Mesendoderm (in vitro differentiated cells): ENCODE measurements around the gene KRT34.
"Not testable (repeated sequence)": the region's sequence is repeated elsewhere in the genome, so short reads cannot be mapped to it uniquely, and the experiment has no call there.

ENCODE experiments used
- DNase-seq: peaks from one replicate; pipeline ENCODE4 v3.0.0; 2013
- H2AK5ac ChIP-seq: 2 replicates; pipeline ENCODE4 v1.6.1; 2013; ENCODE audit warnings: low read length, inconsistent platforms
- H2BK120ac ChIP-seq: 2 replicates; pipeline ENCODE4 v1.6.1; 2013; ENCODE audit warnings: low read depth, mild to moderate bottlenecking, low read length, moderate library complexity, mixed read lengths
- H2BK15ac ChIP-seq: replicated peaks from 2 replicates; pipeline ENCODE4 v1.6.1; 2013; ENCODE audit warnings: low read depth, mild to moderate bottlenecking, moderate library complexity
- H2BK5ac ChIP-seq: 2 replicates; pipeline ENCODE4 v1.6.1; 2013; ENCODE audit warnings: low read length, inconsistent platforms
- H3K18ac ChIP-seq: 2 replicates; pipeline ENCODE4 v1.6.1; 2013; ENCODE audit warnings: mild to moderate bottlenecking, low read length, mixed read lengths
- H3K23ac ChIP-seq: one replicate; pipeline ENCODE4 v1.6.1; 2013; ENCODE audit warnings: low read length
- H3K27ac ChIP-seq: 2 replicates; pipeline ENCODE4 v1.5.1; 2013; ENCODE audit warnings: low read depth, mild to moderate bottlenecking, inconsistent platforms, low read length, moderate library complexity
- H3K27me3 ChIP-seq: 2 replicates; pipeline ENCODE4 v1.6.1; 2013; ENCODE audit warnings: low read length, control low read depth, mild to moderate bottlenecking, inconsistent platforms; ENCODE audit not compliant: insufficient read depth, poor library complexity
- H3K36me3 ChIP-seq: 2 replicates; pipeline ENCODE4 v1.6.1; 2013; ENCODE audit warnings: low read length, inconsistent platforms; ENCODE audit not compliant: control insufficient read depth, insufficient read depth
- H3K4ac ChIP-seq: one replicate; pipeline ENCODE4 v1.6.1; 2013; ENCODE audit warnings: low read depth, mild to moderate bottlenecking, low read length, moderate library complexity
- H3K4me1 ChIP-seq: 2 replicates; pipeline ENCODE4 v1.6.1; 2013; ENCODE audit warnings: low read depth, low read length, inconsistent platforms; ENCODE audit not compliant: control insufficient read depth
- H3K4me2 ChIP-seq: 2 replicates; pipeline ENCODE4 v1.6.1; 2013; ENCODE audit warnings: low read length
- H3K4me3 ChIP-seq: 2 replicates; pipeline ENCODE4 v1.5.1; 2013; ENCODE audit warnings: mild to moderate bottlenecking, low read length
- H3K56ac ChIP-seq: one replicate; pipeline ENCODE4 v1.6.1; 2013; ENCODE audit warnings: low read length
- H3K79me1 ChIP-seq: 2 replicates; pipeline ENCODE4 v1.6.1; 2013; ENCODE audit warnings: low read length, inconsistent platforms
- H3K79me2 ChIP-seq: 2 replicates; pipeline ENCODE4 v1.6.1; 2013; ENCODE audit warnings: mild to moderate bottlenecking, low read length; ENCODE audit not compliant: control insufficient read depth, insufficient read depth
- H3K9ac ChIP-seq: 2 replicates; pipeline ENCODE4 v1.6.1; 2013; ENCODE audit warnings: low read length, inconsistent platforms
- H4K5ac ChIP-seq: one replicate; pipeline ENCODE4 v1.6.1; 2013; ENCODE audit warnings: low read length
- H4K8ac ChIP-seq: one replicate; pipeline ENCODE4 v1.6.1; 2013; ENCODE audit warnings: low read depth, mild to moderate bottlenecking, control low read depth, low read length, moderate library complexity
- WGBS: extraction: QIAGEN DNeasy Blood & Tissue Kit; methylation state at CpG from one replicate; pipeline ENCODE4 v1.1.7; 2013; ENCODE audit warnings: low lambda C conversion rate, missing lambda C conversion rate; ENCODE audit not compliant: insufficient coverage; ENCODE audit errors: extremely low coverage; 5-methylcytosine and 5-hydroxymethylcytosine counted together

KRT34 gene

GRCh38 chr17:41360296-41360995 lies 21.7 kb downstream of the KRT34 start:
- Histone ChIP-seq H2BK5ac (no peak overlapping the region), H3K36me3 (no peaks in the 10 kb centered on the region), H3K79me1 (no peaks in the 10 kb centered on the region), H3K56ac (no peak overlapping the region), H3K27ac (no peak overlapping the region), H2AK5ac (no peak overlapping the region), H3K4me3 (no peak overlapping the region), H3K27me3 (no peaks in the 10 kb centered on the region), H3K4ac (no peak overlapping the region), H3K4me1 (no peaks in the 10 kb centered on the region), H3K4me2 (no peak overlapping the region), H3K23ac (no peak overlapping the region), H3K79me2 (no peaks in the 10 kb centered on the region), H2BK15ac (no peak overlapping the region), H2BK120ac (no peak overlapping the region), H4K8ac (no peak overlapping the region), H4K5ac (no peak overlapping the region), H3K18ac (no peak overlapping the region), H3K9ac (no peak overlapping the region)
- DNase-seq = peak; percentile 58
- no CpG with 5 or more reads among the region's 5 CpGs for WGBS

GRCh38 chr17:41354536-41354935 lies 27.6 kb downstream of the KRT34 start:
- no peaks in the 10 kb centered on the region for H3K79me1 ChIP-seq
- H2AK5ac ChIP-seq = no peak overlapping the region
- no peaks in the 10 kb centered on the region for H3K4me1 ChIP-seq
- no peaks in the 10 kb centered on the region for H3K27me3 ChIP-seq
- H3K27ac ChIP-seq = no peak overlapping the region
- no peak overlapping the region for H3K56ac ChIP-seq
- H3K4ac ChIP-seq = no peak overlapping the region
- no peak overlapping the region for H3K4me2 ChIP-seq
- H4K8ac ChIP-seq = no peak overlapping the region
- no CpG with 5 or more reads among the region's 4 CpGs for WGBS
- no peaks in the 10 kb centered on the region for H3K79me2 ChIP-seq
- no peak for DNase-seq
- H3K9ac ChIP-seq = no peak overlapping the region
- no peaks in the 10 kb centered on the region for H3K36me3 ChIP-seq
- H3K18ac ChIP-seq = no peak overlapping the region
- no peak overlapping the region for H2BK15ac ChIP-seq
- no peak overlapping the region for H4K5ac ChIP-seq
- H2BK120ac ChIP-seq = no peak overlapping the region
- H3K23ac ChIP-seq = no peak overlapping the region
- H2BK5ac ChIP-seq = no peak overlapping the region
- no peak overlapping the region for H3K4me3 ChIP-seq

DNA sequence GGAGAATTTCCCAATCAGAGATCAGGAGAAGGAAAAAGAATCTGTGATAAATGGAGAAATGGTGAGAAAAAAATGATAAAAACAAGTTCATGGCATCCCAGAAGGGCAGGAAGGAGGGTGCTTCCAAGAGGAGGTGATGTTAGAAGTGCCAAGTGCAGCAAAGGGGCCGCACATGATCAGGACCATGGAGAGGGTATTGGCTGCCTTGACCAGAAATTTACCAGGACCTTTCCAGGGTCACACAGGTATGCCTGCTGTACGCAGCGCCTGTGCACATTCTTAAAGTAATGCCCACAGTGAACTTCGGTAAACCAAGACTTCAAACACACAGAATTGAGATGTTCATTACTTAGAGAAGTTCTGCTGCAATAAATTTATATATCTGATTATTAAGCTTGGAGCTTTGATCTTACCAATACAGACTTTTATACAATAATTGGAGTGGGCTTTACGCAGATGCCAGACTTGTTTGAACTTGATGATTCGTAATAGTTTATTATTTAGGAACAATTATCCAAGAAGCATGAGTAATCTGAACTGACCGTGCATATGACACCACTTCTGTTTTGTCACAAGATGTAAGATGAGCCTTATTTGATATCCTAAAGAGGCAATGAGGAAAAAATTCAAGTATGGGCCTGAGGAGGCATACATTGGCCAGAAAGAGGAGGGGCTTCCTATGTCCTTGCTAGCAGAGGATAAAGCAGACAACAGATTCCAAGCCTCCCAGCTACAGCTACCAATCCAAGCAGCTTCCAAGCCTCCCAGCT lies 29.3 kb downstream of the KRT34 start:
- DNase-seq = no peak
- Histone ChIP-seq H3K4me1 (no peaks in the 10 kb centered on the region), H4K5ac (no peak overlapping the region), H3K23ac (no peak overlapping the region), H3K27me3 (no peaks in the 10 kb centered on the region), H3K36me3 (no peaks in the 10 kb centered on the region), H3K4me3 (no peak overlapping the region), H2BK15ac (no peak overlapping the region), H3K27ac (no peak overlapping the region), H3K9ac (no peak overlapping the region), H3K56ac (no peak overlapping the region), H3K4me2 (no peak overlapping the region), H2AK5ac (no peak overlapping the region), H3K79me2 (no peaks in the 10 kb centered on the region), H2BK5ac (no peak overlapping the region), H2BK120ac (no peak overlapping the region), H4K8ac (no peak overlapping the region), H3K18ac (no peak overlapping the region), H3K79me1 (no peaks in the 10 kb centered on the region), H3K4ac (no peak overlapping the region)
- no CpG with 5 or more reads among the region's 7 CpGs for WGBS

GRCh38 chr17:41351177-41351576 lies 30.9 kb downstream of the KRT34 start:
- H3K27ac ChIP-seq = no peak overlapping the region
- no peak overlapping the region for H3K4me3 ChIP-seq
- no peaks in the 10 kb centered on the region for H3K4me1 ChIP-seq
- H3K79me1 ChIP-seq = no peaks in the 10 kb centered on the region
- no CpG with 5 or more reads among the region's 2 CpGs for whole genome bisulfite sequencing
- H4K8ac ChIP-seq = no peak overlapping the region
- no peak for DNase-seq
- no peaks in the 10 kb centered on the region for H3K79me2 ChIP-seq
- no peak overlapping the region for H2AK5ac ChIP-seq
- H2BK15ac ChIP-seq = no peak overlapping the region
- no peak overlapping the region for H4K5ac ChIP-seq
- H3K27me3 ChIP-seq = no peaks in the 10 kb centered on the region
- no peaks in the 10 kb centered on the region for H3K36me3 ChIP-seq
- no peak overlapping the region for H2BK120ac ChIP-seq
- H3K9ac ChIP-seq = no peak overlapping the region
- no peak overlapping the region for H3K56ac ChIP-seq
- no peak overlapping the region for H2BK5ac ChIP-seq
- no peak overlapping the region for H3K4me2 ChIP-seq
- no peak overlapping the region for H3K23ac ChIP-seq
- no peak overlapping the region for H3K4ac ChIP-seq
- H3K18ac ChIP-seq = no peak overlapping the region

- H3K4me1 ChIP-seq, H3K4me2 ChIP-seq, H3K4ac ChIP-seq, H3K36me3 ChIP-seq, H3K27me3 ChIP-seq, H2BK5ac ChIP-seq, H3K9ac ChIP-seq, H3K56ac ChIP-seq, H3K23ac ChIP-seq, H4K8ac ChIP-seq, H3K27ac ChIP-seq, DNase-seq, H2BK15ac ChIP-seq, H3K79me2 ChIP-seq, H4K5ac ChIP-seq, H3K18ac ChIP-seq, H2AK5ac ChIP-seq, H2BK120ac ChIP-seq, H3K79me1 ChIP-seq, H3K4me3 ChIP-seq: not testable (repeated sequence)
- WGBS = no CpG with 5 or more reads among the region's 16 CpGs
These were observed 31.7 kb downstream of the KRT34 start, which contains the start of gene KRT33A for GRCh38 chr17:41350381-41350878. Gene KRT33A, minus strand, starts transcription at chr17:41350828. Its CDS starts 61 bp downstream, at chr17:41350767.
